Activated CD4-positive, alpha-beta T cell treated with anti-CD3 and anti-CD28 coated beads, Interleukin-2, amount 50 U/mL, for 1 hour (primary cell): ENCODE data around the gene PIGO.

Experiments
- DNase-seq: peaks from one replicate; pipeline ENCODE4 v3.0.0-alpha.2; 2020

PIGO gene

GRCh38 chr9:35105571-35106342 lies 9.4 kb upstream of the PIGO start:
- DNase-seq = no peak

GRCh38 chr9:35105126-35105525 lies 8.7 kb upstream of the PIGO start:
- DNase-seq = no peak

- no peak for DNase-seq
Observed at GRCh38 chr9:35104586-35104985, 8.2 kb upstream of the PIGO start.

- DNase-seq = no peak
Observed at GRCh38 chr9:35103660-35104191, 7.3 kb upstream of the PIGO start.

GRCh38 chr9:35102769-35103659 lies 6.6 kb upstream of the PIGO start, which contains the start of gene STOML2:
TSS of gene STOML2 (minus strand) at chr9:35103131. CDS start at chr9:35103094, 37 bp downstream.
- DNase-seq = peak; percentile 88

- no peak for DNase-seq
Observed at GRCh38 chr9:35102465-35102768, 6.0 kb upstream of the PIGO start.

- no peak for DNase-seq
Observed at GRCh38 chr9:35097573-35097972, 1.2 kb upstream of the PIGO start.

GRCh38 chr9:35091536-35091935 lies 4.9 kb downstream of the PIGO start:
- no peak for DNase-seq

GRCh38 chr9:35089434-35089833 lies 7.0 kb downstream of the PIGO start:
- no peak for DNase-seq

- no peak for DNase-seq
Observed at GRCh38 chr9:35085078-35085477, 11.3 kb downstream of the PIGO start.

- peak; percentile 75 for DNase-seq
Observed at GRCh38 chr9:35079426-35080341, 16.7 kb downstream of the PIGO start, which contains the start of gene FANCG. TSS of gene FANCG (minus strand) at chr9:35079942. CDS start at chr9:35079524, 418 bp downstream.

- DNase-seq = no peak
Observed at GRCh38 chr9:35079041-35079425, 17.4 kb downstream of the PIGO start.

- DNase-seq = no peak
Observed at GRCh38 chr9:35078066-35078465, 18.3 kb downstream of the PIGO start.

GRCh38 chr9:35076848-35077247 lies 19.5 kb downstream of the PIGO start:
- no peak for DNase-seq

- DNase-seq = no peak
Observed at GRCh38 chr9:35075358-35075757, 21.0 kb downstream of the PIGO start.

- DNase-seq = no peak
Observed at GRCh38 chr9:35074791-35075190, 21.6 kb downstream of the PIGO start.

- no peak for DNase-seq
Observed at GRCh38 chr9:35074141-35074540, 22.2 kb downstream of the PIGO start.

GRCh38 chr9:35073279-35073612 lies 23.1 kb downstream of the PIGO start:
- DNase-seq = no peak

GRCh38 chr9:35072461-35073278 lies 23.7 kb downstream of the PIGO start, which contains the start of gene VCP:
TSS of gene VCP (minus strand) at chr9:35072625. CDS start at chr9:35072353, 272 bp downstream.
- DNase-seq = peak; percentile 96

GRCh38 chr9:35071814-35072460 lies 24.5 kb downstream of the PIGO start:
- DNase-seq = peak; percentile 61
